HEK293 (cell line): ENCODE data around the gene RABEP1.

Source experiments
- CTCF ChIP-seq: fragments of 450-650 bp; formaldehyde crosslinking; IDR thresholded peaks from 2 replicates; pipeline ENCODE4 v1.5.1; 2016; ENCODE audit warnings: missing biosample characterization, missing genetic modification characterization
- KLF16 ChIP-seq: fragments of 450-650 bp; formaldehyde crosslinking; IDR thresholded peaks from 2 replicates; pipeline ENCODE4 v1.5.1; 2017; ENCODE audit warnings: missing biosample characterization, missing genetic modification characterization
- KLF9 ChIP-seq: fragments of 450-650 bp; formaldehyde crosslinking; IDR thresholded peaks from 2 replicates; pipeline ENCODE4 v1.5.1; 2016; ENCODE audit warnings: missing biosample characterization, missing genetic modification characterization, low read depth
- TCF7L2 ChIP-seq: IDR thresholded peaks from 2 replicates; pipeline ENCODE4 v1.6.1; 2011; ENCODE audit warnings: low read depth, mild to moderate bottlenecking, inconsistent platforms, low read length, moderate library complexity, borderline replicate concordance
- ZIC2 ChIP-seq: fragments of 450-650 bp; formaldehyde crosslinking; IDR thresholded peaks from 2 replicates; pipeline ENCODE4 v1.5.1; 2016; ENCODE audit warnings: missing biosample characterization, missing genetic modification characterization
- ZNF133 ChIP-seq: fragments of 450-650 bp; formaldehyde crosslinking; IDR thresholded peaks from 2 replicates; pipeline ENCODE4 v1.5.1; 2016; ENCODE audit warnings: missing biosample characterization, missing genetic modification characterization
- ZNF146 ChIP-seq: fragments of 450-650 bp; formaldehyde crosslinking; IDR thresholded peaks from 2 replicates; pipeline ENCODE4 v1.5.1; 2016; ENCODE audit warnings: missing biosample characterization, missing genetic modification characterization
- ZNF148 ChIP-seq: fragments of 450-650 bp; formaldehyde crosslinking; IDR thresholded peaks from 2 replicates; pipeline ENCODE4 v1.5.0; 2017; ENCODE audit warnings: missing biosample characterization, missing genetic modification characterization, borderline replicate concordance
- ZNF24 ChIP-seq: fragments of 450-650 bp; formaldehyde crosslinking; IDR thresholded peaks from 2 replicates; pipeline ENCODE4 v1.5.1; 2016; ENCODE audit warnings: missing biosample characterization, missing genetic modification characterization
- ZNF362 ChIP-seq: fragments of 450-650 bp; formaldehyde crosslinking; IDR thresholded peaks from 2 replicates; pipeline ENCODE4 v1.5.1; 2016; ENCODE audit warnings: missing biosample characterization, missing genetic modification characterization
- ZNF366 ChIP-seq: fragments of 450-650 bp; formaldehyde crosslinking; conservative IDR thresholded peaks from 2 replicates; pipeline ENCODE4 v1.5.1; 2016; ENCODE audit warnings: missing biosample characterization, missing genetic modification characterization
- ZNF670 ChIP-seq: fragments of 450-650 bp; formaldehyde crosslinking; IDR thresholded peaks from 2 replicates; pipeline ENCODE4 v1.5.1; 2016; ENCODE audit warnings: missing biosample characterization, missing genetic modification characterization, low read depth
- ZSCAN18 ChIP-seq: fragments of 450-650 bp; formaldehyde crosslinking; IDR thresholded peaks from 2 replicates; pipeline ENCODE4 v1.5.1; 2016; ENCODE audit warnings: missing biosample characterization, missing genetic modification characterization

- TF ChIP-seq CTCF (tag by site-specific recombination) (no peak), ZNF148 (tag by site-specific recombination) (no peak), ZSCAN18 (no peak), ZNF362 (tag by site-specific recombination) (no peak), ZNF133 (no peak), ZNF24 (tag by site-specific recombination) (no peak), KLF16 (no peak), KLF9 (tag by site-specific recombination) (no peak), ZIC2 (tag by site-specific recombination) (no peak), TCF7L2 (no peak), ZNF670 (tag by site-specific recombination) (no peak), ZNF366 (tag by site-specific recombination) (no peak), ZNF146 (no peak)
These were observed 143.7 kb downstream of the RABEP1 start for GRCh38 chr17:5425826-5426225.
